HepG2 (cell line): Measurements from ENCODE around the gene STX8. TPM values are rescaled to one million over a fixed set of nuclear protein-coding genes. Genes with fewer than 3 reads are reported as not detected.

Experiments used
- ARID5B ChIP-seq: IDR thresholded peaks from 2 replicates; pipeline ENCODE4 v1.4.0; 2020; ENCODE audit warnings: mild to moderate bottlenecking, missing genetic modification reagents
- BORCS8-MEF2B ChIP-seq: sonication (generic); formaldehyde crosslinking; IDR thresholded peaks from 2 replicates; pipeline ENCODE4 v1.8.0; 2022; ENCODE audit warnings: mild to moderate bottlenecking, missing genetic modification reagents
- GMEB2 ChIP-seq: IDR thresholded peaks from 2 replicates; pipeline ENCODE4 v1.6.1; 2016; ENCODE audit warnings: missing biosample characterization, missing genetic modification reagents, low read depth
- MIER3 ChIP-seq: IDR thresholded peaks from 2 replicates; pipeline ENCODE4 v1.6.1; 2016; ENCODE audit warnings: missing compliant biosample characterization, borderline replicate concordance
- MLX ChIP-seq: IDR thresholded peaks from 2 replicates; pipeline ENCODE4 v1.6.1; 2016
- NCOA1 ChIP-seq: sonication (generic); formaldehyde crosslinking; IDR thresholded peaks from 2 replicates; pipeline ENCODE4 v1.9.0; 2021; ENCODE audit warnings: missing genetic modification reagents
- NCOA2 ChIP-seq: sonication (generic); formaldehyde crosslinking; IDR thresholded peaks from 2 replicates; pipeline ENCODE4 v1.8.0; 2022; ENCODE audit warnings: inconsistent platforms
- NFKBIZ ChIP-seq: IDR thresholded peaks from 2 replicates; pipeline ENCODE4 v1.6.1; 2018; ENCODE audit warnings: missing genetic modification reagents, missing compliant biosample characterization
- SP1 ChIP-seq, 2 experiments: fragments of 450-650 bp in 1 of 2; sonication (generic) in 1 of 2; formaldehyde crosslinking in 1 of 2; IDR thresholded peaks; 2 replicates each; pipeline versions ENCODE4 v1.4.0 to v1.6.1; 2016 to 2020; ENCODE audit warnings: missing genetic modification reagents in 1 of 2
- SRF ChIP-seq: IDR thresholded peaks from 2 replicates; pipeline ENCODE4 v1.6.1; 2011; ENCODE audit warnings: mild to moderate bottlenecking, low read depth, low read length, moderate library complexity
- ZBTB3 ChIP-seq: sonication (generic); formaldehyde crosslinking; IDR thresholded peaks from 2 replicates; pipeline ENCODE4 v1.4.0; 2020; ENCODE audit warnings: low read depth, mild to moderate bottlenecking, moderate library complexity, missing genetic modification reagents, borderline replicate concordance
- ZHX2 ChIP-seq, 2 experiments: sonication (generic) in 1 of 2; formaldehyde crosslinking in 1 of 2; IDR thresholded peaks; 2 replicates each; pipeline versions ENCODE4 v1.6.1 to v1.9.0; 2014 to 2022; ENCODE audit warnings: antibody characterized with exemption in 1 of 2, borderline replicate concordance in 1 of 2, inconsistent platforms in 1 of 2, low read depth in 1 of 2, missing genetic modification reagents in 1 of 2
- ZNF343 ChIP-seq: sonication (generic); formaldehyde crosslinking; IDR thresholded peaks from 2 replicates; pipeline ENCODE4 v1.4.0; 2020; ENCODE audit warnings: mild to moderate bottlenecking, missing genetic modification reagents
- ZNF549 ChIP-seq: sonication (generic); formaldehyde crosslinking; IDR thresholded peaks from 2 replicates; pipeline ENCODE4 v1.5.0; 2020; ENCODE audit warnings: missing genetic modification reagents
- ZNF672 ChIP-seq: sonication (generic); formaldehyde crosslinking; IDR thresholded peaks from 2 replicates; pipeline ENCODE4 v1.8.1; 2022; ENCODE audit warnings: missing genetic modification reagents
- ZZZ3 ChIP-seq: sonication (generic); formaldehyde crosslinking; IDR thresholded peaks from 2 replicates; pipeline ENCODE4 v1.4.0; 2020; ENCODE audit warnings: missing genetic modification reagents, mild to moderate bottlenecking, borderline replicate concordance
- polyA plus RNA-seq, 8 experiments: library from polyadenylated mRNA; depleted of rRNA in 3 of 8; stranded (reverse) in 7 of 8; unstranded in 1 of 8; fragments of >200 nt; fragmentation: Illumina TruSeq in 4 of 8; extraction: Trizol in 4 of 8; gene quantifications; 2 replicates each; pipeline versions ENCODE4 v1.2.1 to v1.2.3, GENCODE V29; 2011 to 2016; ENCODE audit warnings: low read depth in 4 of 8, missing spikeins in 1 of 8, mixed read lengths in 1 of 8; ENCODE audit not compliant: insufficient read depth in 1 of 8
- total RNA-seq, 5 experiments: library from RNA; depleted of rRNA; stranded (reverse); fragments of >200 nt; fragmentation: Illumina TruSeq; extraction: Trizol; gene quantifications; 2 replicates each; pipeline ENCODE4 v1.2.3, GENCODE V29; 2016; ENCODE audit warnings: low read depth in 1 of 5

Gene STX8
- total and polyA plus RNA-seq, 2 of the 13 experiments (the other 11 are each of a cell fraction or from before 2014, with no cell fraction given): 36.4 to 53.6 TPM

- TF ChIP-seq ARID5B (CRISPR knock-in tag) (peak; percentile 72), ZHX2 (IDR thresholded peaks at IDR 0.05; ENCODE audit: low read depth) (0 out of 2 replicates have a peak, but pooled peaks have one; percentile 52), ZHX2 (CRISPR knock-in tag; IDR thresholded peaks at IDR 0.05; ENCODE audit: borderline replicate concordance) (no peak), ZNF549 (CRISPR knock-in tag) (no peak), NFKBIZ (no peak; the same call in 1 of the 2 replicates), NCOA1 (CRISPR knock-in tag) (no peak), ZZZ3 (CRISPR knock-in tag) (peak; percentile 81; the same call in 1 of the 2 replicates), ZNF672 (CRISPR knock-in tag) (no peak), ZBTB3 (CRISPR knock-in tag) (no peak), SP1 (IDR thresholded peaks at IDR 0.05) (no peak), SP1 (CRISPR knock-in tag; IDR thresholded peaks at IDR 0.05) (peak; percentile 59), MIER3 (peak; percentile 68; the same call in 1 of the 2 replicates), SRF (no peak; the same call in 1 of the 2 replicates), GMEB2 (CRISPR knock-in tag) (0 out of 2 replicates have a peak, but pooled peaks have one; percentile 11), NCOA2 (no peak), ZNF343 (no peak), BORCS8-MEF2B (CRISPR knock-in tag) (peak; percentile 78), MLX (CRISPR knock-in tag) (0 out of 2 replicates have a peak, but pooled peaks have one; percentile 32)
Observed at GRCh38 chr17:9575381-9576101, at the start of gene STX8 (continued).
